Subcutaneous adipose tissue (tissue), 4 donors: ENCODE data around the gene SMPX. TPM values are rescaled to one million over a fixed set of nuclear protein-coding genes. Genes with fewer than 3 reads are reported as not detected.

Experiments
- total RNA-seq, 4 donors: library from RNA; depleted of rRNA; stranded (reverse); fragments of >200 nt; gene quantifications; one replicate each; pipeline ENCODE4 v1.1.0, GENCODE V29; 2016
- TF ChIP-seq, protein P1 (sequence below): fragments of 450-650 bp; IDR thresholded peaks from one replicate; pipeline ENCODE4 v1.5.1; 2016; ENCODE audit warnings: low read depth, mild to moderate bottlenecking, control low read depth, antibody characterized with exemption, moderate library complexity

Gene SMPX
- total RNA-seq, 4 donors from 2014 or later = not detected

DNA sequence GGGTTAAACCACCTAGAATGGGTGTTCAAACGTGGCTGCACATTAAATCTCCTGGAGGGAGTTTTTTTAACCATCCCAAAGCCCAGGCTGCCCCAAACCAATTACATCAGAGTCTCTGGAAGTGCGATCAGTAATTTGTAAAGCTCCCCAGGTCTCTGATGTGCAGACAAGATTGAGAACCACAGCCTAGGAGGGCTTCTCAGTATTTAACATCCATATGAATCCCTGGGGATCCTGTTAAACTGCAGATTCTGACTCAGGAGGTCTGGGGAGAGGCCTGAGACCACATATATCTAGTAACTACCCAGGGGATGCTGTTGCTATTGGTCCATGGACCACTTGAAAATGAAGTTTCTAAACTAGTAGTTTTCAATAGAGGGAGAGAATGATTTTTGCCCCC lies 42.6 kb downstream of the SMPX start:
- TF ChIP-seq, protein P1, sequence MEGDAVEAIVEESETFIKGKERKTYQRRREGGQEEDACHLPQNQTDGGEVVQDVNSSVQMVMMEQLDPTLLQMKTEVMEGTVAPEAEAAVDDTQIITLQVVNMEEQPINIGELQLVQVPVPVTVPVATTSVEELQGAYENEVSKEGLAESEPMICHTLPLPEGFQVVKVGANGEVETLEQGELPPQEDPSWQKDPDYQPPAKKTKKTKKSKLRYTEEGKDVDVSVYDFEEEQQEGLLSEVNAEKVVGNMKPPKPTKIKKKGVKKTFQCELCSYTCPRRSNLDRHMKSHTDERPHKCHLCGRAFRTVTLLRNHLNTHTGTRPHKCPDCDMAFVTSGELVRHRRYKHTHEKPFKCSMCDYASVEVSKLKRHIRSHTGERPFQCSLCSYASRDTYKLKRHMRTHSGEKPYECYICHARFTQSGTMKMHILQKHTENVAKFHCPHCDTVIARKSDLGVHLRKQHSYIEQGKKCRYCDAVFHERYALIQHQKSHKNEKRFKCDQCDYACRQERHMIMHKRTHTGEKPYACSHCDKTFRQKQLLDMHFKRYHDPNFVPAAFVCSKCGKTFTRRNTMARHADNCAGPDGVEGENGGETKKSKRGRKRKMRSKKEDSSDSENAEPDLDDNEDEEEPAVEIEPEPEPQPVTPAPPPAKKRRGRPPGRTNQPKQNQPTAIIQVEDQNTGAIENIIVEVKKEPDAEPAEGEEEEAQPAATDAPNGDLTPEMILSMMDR = no peak

DNA sequence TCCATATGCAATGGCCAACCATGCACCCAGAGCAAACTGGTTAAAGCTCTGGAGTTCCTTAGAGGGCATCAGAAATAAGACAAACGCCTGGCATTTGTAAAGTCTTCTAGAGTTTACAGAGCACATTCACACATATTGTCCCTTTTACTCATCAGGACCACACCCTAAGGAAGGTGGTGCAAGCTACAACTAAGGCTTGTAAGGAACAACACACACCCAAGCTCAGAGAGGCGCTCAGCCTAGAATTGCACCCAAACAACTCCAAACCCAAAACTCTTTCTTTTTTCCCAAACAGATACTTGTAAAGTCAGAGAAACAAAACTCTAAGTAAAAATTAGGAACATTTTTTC lies 46.1 kb downstream of the SMPX start:
- TF ChIP-seq, protein P1 = no peak

GRCh38 chrX:21711129-21711847 lies 46.6 kb downstream of the SMPX start:
- TF ChIP-seq, protein P1 = no peak

GRCh38 chrX:21708116-21708515 lies 49.8 kb downstream of the SMPX start:
- TF ChIP-seq, protein P1 = no peak

- TF ChIP-seq, protein P1 = no peak
These were observed 52.7 kb downstream of the SMPX start for GRCh38 chrX:21705225-21705624.

- TF ChIP-seq, protein P1 = no peak
These were observed 55.2 kb downstream of the SMPX start for GRCh38 chrX:21702725-21703124.

DNA sequence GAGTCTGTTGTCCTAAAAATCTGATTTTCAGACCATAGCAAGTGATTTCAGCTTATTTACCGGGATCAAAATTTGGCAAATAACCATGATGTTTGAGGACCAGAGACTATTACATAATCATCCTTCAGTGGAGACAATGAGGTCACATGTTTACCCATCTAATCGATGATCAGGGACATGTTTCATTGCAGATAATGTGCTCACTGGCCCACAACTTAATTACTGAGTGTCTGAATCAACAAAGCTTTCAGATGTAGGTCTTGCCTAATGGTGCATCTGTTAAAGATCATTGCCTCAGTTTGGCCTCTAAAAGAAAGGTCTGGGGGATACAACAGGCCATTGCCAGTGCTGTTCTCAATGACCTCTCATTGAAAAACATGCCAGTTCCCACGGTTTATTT lies 56.9 kb downstream of the SMPX start:
- TF ChIP-seq, protein P1 = no peak
